H1 (cell line): ENCODE measurements around the gene ZNF471.

Source experiments
- POLR2A ChIP-seq, 2 experiments: IDR thresholded peaks; 1 replicate in 1 of 2; 2 replicates in 1 of 2; pipeline ENCODE4 v1.6.1; 2011; ENCODE audit warnings: low read depth in 2 of 2, low read length in 2 of 2, mild to moderate bottlenecking in 2 of 2; ENCODE audit errors: control extremely low read depth in 1 of 2
- RAD21 ChIP-seq, 2 experiments: IDR thresholded peaks in 1 of 2; conservative IDR thresholded peaks in 1 of 2; 2 replicates each; pipeline ENCODE4 v1.6.1; 2011; ENCODE audit warnings: low read depth in 2 of 2, low read length in 2 of 2, improper control_type of control experiment in 1 of 2, inconsistent platforms in 1 of 2, mild to moderate bottlenecking in 1 of 2, moderate library complexity in 1 of 2
- SRF ChIP-seq: IDR thresholded peaks from 2 replicates; pipeline ENCODE4 v1.6.1; 2011; ENCODE audit warnings: mild to moderate bottlenecking, low read depth, low read length, moderate library complexity
- TF ChIP-seq, protein P1 (sequence below): IDR thresholded peaks from 2 replicates; pipeline ENCODE4 v1.6.1; 2012; ENCODE audit warnings: inconsistent platforms
- TF ChIP-seq, protein P2 (sequence below), 3 experiments: IDR thresholded peaks; 1 replicate in 2 of 3; 2 replicates in 1 of 3; pipeline versions ENCODE4 v1.5.1 to v1.6.1; 2011; ENCODE audit warnings: low read length in 3 of 3, mild to moderate bottlenecking in 3 of 3, inconsistent platforms in 2 of 3, low read depth in 1 of 3, moderate library complexity in 1 of 3; ENCODE audit not compliant: insufficient read depth in 1 of 3; ENCODE audit errors: control extremely low read depth in 1 of 3
- TF ChIP-seq, protein P3 (sequence below): IDR thresholded peaks from 2 replicates; pipeline ENCODE4 v1.6.1; 2012; ENCODE audit warnings: low read length, inconsistent platforms
- TF ChIP-seq, protein P4 (sequence below): fragments of 300-600 bp; sonication (generic); IDR thresholded peaks from 2 replicates; pipeline ENCODE4 v1.7.1; 2012; ENCODE audit warnings: low read length, moderate library complexity, mild to moderate bottlenecking, inconsistent platforms; ENCODE audit not compliant: insufficient replicate concordance

DNA sequence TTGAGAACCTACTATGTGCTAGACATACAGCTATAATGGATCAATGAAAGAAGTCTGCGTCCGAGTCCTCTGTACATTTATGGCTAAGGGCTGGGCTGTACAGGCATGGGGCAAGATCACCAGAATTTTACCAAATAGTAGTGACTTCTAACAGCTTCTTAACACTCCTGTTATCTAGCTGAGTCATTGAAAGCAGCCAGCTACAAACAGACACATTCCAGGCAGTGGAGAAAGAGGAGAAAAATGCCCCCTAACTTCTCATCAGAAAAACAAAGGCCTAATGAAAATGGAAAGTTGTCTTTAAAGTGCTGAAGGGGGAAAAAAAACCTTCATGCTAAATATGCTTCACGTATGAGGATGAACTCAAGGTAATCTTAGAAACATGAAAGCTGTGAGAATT, 16.3 kb upstream of the ZNF471 start:
- TF ChIP-seq SRF (no peak), RAD21 (IDR thresholded peaks at IDR 0.05 in 1 of 2, conservative IDR thresholded peaks at IDR 0.05 in 1 of 2; ENCODE audit: low read depth in 2 of 2, low read length in 2 of 2) (no peak), POLR2A (IDR thresholded peaks at IDR 0.05; ENCODE audit: control extremely low read depth in 1 of 2, low read depth in 2 of 2, low read length in 2 of 2) (no peak)
- TF ChIP-seq, protein P1, sequence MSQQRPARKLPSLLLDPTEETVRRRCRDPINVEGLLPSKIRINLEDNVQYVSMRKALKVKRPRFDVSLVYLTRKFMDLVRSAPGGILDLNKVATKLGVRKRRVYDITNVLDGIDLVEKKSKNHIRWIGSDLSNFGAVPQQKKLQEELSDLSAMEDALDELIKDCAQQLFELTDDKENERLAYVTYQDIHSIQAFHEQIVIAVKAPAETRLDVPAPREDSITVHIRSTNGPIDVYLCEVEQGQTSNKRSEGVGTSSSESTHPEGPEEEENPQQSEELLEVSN, result no peak
- TF ChIP-seq, protein P2, sequence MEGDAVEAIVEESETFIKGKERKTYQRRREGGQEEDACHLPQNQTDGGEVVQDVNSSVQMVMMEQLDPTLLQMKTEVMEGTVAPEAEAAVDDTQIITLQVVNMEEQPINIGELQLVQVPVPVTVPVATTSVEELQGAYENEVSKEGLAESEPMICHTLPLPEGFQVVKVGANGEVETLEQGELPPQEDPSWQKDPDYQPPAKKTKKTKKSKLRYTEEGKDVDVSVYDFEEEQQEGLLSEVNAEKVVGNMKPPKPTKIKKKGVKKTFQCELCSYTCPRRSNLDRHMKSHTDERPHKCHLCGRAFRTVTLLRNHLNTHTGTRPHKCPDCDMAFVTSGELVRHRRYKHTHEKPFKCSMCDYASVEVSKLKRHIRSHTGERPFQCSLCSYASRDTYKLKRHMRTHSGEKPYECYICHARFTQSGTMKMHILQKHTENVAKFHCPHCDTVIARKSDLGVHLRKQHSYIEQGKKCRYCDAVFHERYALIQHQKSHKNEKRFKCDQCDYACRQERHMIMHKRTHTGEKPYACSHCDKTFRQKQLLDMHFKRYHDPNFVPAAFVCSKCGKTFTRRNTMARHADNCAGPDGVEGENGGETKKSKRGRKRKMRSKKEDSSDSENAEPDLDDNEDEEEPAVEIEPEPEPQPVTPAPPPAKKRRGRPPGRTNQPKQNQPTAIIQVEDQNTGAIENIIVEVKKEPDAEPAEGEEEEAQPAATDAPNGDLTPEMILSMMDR (IDR thresholded peaks at IDR 0.05; ENCODE audit: control extremely low read depth in 1 of 3, insufficient read depth in 1 of 3, low read depth in 1 of 3, low read length in 3 of 3), result no peak
- TF ChIP-seq, protein P3, sequence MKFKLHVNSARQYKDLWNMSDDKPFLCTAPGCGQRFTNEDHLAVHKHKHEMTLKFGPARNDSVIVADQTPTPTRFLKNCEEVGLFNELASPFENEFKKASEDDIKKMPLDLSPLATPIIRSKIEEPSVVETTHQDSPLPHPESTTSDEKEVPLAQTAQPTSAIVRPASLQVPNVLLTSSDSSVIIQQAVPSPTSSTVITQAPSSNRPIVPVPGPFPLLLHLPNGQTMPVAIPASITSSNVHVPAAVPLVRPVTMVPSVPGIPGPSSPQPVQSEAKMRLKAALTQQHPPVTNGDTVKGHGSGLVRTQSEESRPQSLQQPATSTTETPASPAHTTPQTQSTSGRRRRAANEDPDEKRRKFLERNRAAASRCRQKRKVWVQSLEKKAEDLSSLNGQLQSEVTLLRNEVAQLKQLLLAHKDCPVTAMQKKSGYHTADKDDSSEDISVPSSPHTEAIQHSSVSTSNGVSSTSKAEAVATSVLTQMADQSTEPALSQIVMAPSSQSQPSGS, result no peak
- TF ChIP-seq, protein P4, sequence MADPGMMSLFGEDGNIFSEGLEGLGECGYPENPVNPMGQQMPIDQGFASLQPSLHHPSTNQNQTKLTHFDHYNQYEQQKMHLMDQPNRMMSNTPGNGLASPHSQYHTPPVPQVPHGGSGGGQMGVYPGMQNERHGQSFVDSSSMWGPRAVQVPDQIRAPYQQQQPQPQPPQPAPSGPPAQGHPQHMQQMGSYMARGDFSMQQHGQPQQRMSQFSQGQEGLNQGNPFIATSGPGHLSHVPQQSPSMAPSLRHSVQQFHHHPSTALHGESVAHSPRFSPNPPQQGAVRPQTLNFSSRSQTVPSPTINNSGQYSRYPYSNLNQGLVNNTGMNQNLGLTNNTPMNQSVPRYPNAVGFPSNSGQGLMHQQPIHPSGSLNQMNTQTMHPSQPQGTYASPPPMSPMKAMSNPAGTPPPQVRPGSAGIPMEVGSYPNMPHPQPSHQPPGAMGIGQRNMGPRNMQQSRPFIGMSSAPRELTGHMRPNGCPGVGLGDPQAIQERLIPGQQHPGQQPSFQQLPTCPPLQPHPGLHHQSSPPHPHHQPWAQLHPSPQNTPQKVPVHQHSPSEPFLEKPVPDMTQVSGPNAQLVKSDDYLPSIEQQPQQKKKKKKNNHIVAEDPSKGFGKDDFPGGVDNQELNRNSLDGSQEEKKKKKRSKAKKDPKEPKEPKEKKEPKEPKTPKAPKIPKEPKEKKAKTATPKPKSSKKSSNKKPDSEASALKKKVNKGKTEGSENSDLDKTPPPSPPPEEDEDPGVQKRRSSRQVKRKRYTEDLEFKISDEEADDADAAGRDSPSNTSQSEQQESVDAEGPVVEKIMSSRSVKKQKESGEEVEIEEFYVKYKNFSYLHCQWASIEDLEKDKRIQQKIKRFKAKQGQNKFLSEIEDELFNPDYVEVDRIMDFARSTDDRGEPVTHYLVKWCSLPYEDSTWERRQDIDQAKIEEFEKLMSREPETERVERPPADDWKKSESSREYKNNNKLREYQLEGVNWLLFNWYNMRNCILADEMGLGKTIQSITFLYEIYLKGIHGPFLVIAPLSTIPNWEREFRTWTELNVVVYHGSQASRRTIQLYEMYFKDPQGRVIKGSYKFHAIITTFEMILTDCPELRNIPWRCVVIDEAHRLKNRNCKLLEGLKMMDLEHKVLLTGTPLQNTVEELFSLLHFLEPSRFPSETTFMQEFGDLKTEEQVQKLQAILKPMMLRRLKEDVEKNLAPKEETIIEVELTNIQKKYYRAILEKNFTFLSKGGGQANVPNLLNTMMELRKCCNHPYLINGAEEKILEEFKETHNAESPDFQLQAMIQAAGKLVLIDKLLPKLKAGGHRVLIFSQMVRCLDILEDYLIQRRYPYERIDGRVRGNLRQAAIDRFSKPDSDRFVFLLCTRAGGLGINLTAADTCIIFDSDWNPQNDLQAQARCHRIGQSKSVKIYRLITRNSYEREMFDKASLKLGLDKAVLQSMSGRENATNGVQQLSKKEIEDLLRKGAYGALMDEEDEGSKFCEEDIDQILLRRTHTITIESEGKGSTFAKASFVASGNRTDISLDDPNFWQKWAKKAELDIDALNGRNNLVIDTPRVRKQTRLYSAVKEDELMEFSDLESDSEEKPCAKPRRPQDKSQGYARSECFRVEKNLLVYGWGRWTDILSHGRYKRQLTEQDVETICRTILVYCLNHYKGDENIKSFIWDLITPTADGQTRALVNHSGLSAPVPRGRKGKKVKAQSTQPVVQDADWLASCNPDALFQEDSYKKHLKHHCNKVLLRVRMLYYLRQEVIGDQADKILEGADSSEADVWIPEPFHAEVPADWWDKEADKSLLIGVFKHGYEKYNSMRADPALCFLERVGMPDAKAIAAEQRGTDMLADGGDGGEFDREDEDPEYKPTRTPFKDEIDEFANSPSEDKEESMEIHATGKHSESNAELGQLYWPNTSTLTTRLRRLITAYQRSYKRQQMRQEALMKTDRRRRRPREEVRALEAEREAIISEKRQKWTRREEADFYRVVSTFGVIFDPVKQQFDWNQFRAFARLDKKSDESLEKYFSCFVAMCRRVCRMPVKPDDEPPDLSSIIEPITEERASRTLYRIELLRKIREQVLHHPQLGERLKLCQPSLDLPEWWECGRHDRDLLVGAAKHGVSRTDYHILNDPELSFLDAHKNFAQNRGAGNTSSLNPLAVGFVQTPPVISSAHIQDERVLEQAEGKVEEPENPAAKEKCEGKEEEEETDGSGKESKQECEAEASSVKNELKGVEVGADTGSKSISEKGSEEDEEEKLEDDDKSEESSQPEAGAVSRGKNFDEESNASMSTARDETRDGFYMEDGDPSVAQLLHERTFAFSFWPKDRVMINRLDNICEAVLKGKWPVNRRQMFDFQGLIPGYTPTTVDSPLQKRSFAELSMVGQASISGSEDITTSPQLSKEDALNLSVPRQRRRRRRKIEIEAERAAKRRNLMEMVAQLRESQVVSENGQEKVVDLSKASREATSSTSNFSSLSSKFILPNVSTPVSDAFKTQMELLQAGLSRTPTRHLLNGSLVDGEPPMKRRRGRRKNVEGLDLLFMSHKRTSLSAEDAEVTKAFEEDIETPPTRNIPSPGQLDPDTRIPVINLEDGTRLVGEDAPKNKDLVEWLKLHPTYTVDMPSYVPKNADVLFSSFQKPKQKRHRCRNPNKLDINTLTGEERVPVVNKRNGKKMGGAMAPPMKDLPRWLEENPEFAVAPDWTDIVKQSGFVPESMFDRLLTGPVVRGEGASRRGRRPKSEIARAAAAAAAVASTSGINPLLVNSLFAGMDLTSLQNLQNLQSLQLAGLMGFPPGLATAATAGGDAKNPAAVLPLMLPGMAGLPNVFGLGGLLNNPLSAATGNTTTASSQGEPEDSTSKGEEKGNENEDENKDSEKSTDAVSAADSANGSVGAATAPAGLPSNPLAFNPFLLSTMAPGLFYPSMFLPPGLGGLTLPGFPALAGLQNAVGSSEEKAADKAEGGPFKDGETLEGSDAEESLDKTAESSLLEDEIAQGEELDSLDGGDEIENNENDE, result no peak
